Peyer's patch (tissue), 4 donors: ENCODE data around the gene SH3RF3. TPM values are rescaled to one million over a fixed set of nuclear protein-coding genes. Genes with fewer than 3 reads are reported as not detected.

Experiments
- DNase-seq, 3 donors: peaks; one replicate each; pipeline ENCODE4 v3.0.0-alpha.2; 2017 to 2019
- H3K27ac ChIP-seq, 4 donors: fragments of 200-600 bp; sonication (generic); one replicate each; pipeline ENCODE4 v1.5.1; 2016 to 2019
- H3K27me3 ChIP-seq, 2 donors: fragments of 200-600 bp; sonication (generic); one replicate each; pipeline ENCODE4 v1.5.1; 2019
- H3K36me3 ChIP-seq, 3 donors: fragments of 200-600 bp; sonication (generic); one replicate each; pipeline ENCODE4 v1.5.1; 2016 to 2019
- H3K4me1 ChIP-seq, 4 donors: fragments of 200-600 bp; sonication (generic); one replicate each; pipeline ENCODE4 v1.5.1; 2016 to 2019
- H3K4me3 ChIP-seq, 4 donors: fragments of 200-600 bp; sonication (generic); 1 replicate in 3 of 4; 2 replicates in 1 of 4; pipeline ENCODE4 v1.5.1; 2016 to 2019; ENCODE audit warnings: mild to moderate bottlenecking in 1 of 4
- H3K9me3 ChIP-seq, 4 donors: fragments of 200-600 bp; sonication (generic); one replicate each; pipeline ENCODE4 v1.5.1; 2016 to 2019; ENCODE audit warnings: mild to moderate bottlenecking in 1 of 4
- CTCF ChIP-seq, 6 experiments: fragments of 450-650 bp in 4 of 6; fragments of 200-600 bp in 2 of 6; sonication (generic) in 1 of 6; IDR thresholded peaks; one replicate each; pipeline ENCODE4 v1.5.1; 2017 to 2019; ENCODE audit warnings: antibody characterized with exemption in 6 of 6, mild to moderate bottlenecking in 3 of 6, moderate library complexity in 1 of 6
- POLR2A ChIP-seq, 2 donors: fragments of 450-650 bp; IDR thresholded peaks; one replicate each; pipeline ENCODE4 v1.5.1; 2017; ENCODE audit warnings: antibody characterized with exemption in 2 of 2, mild to moderate bottlenecking in 2 of 2, moderate library complexity in 2 of 2
- total RNA-seq, 4 donors: library from RNA; depleted of rRNA; stranded (reverse); fragments of >200 nt; gene quantifications; one replicate each; pipeline ENCODE4 v1.1.0, GENCODE V29; 2016

The SH3RF3 gene
- total RNA-seq, 4 donors from 2014 or later = 1.1 to 5.0 (median 3.3) TPM

GRCh38 chr2:109288544-109289368 lies 159.8 kb downstream of the SH3RF3 start:
- no peak for DNase-seq

GRCh38 chr2:109289504-109290222 lies 160.7 kb downstream of the SH3RF3 start:
- Histone ChIP-seq H3K9me3 (no peaks in the 10 kb centered on the region), H3K27me3 (no peaks in the 10 kb centered on the region), H3K27ac (no peak overlapping the region), H3K36me3 (no peaks in the 10 kb centered on the region), H3K4me3 (no peak overlapping the region), H3K4me1 (peaks cover 0 to 4% (median 0%) of the 10 kb centered on the region in 4 donors)
- DNase-seq = no peak
- TF ChIP-seq POLR2A (IDR thresholded peaks at IDR 0.05) (no peak), CTCF (IDR thresholded peaks at IDR 0.05) (no peak)

More at GRCh38 chr2:109288544-109289368, 159.8 kb downstream of the SH3RF3 start:
- H3K9me3 ChIP-seq = no peaks in the 10 kb centered on the region
- TF ChIP-seq POLR2A (IDR thresholded peaks at IDR 0.05) = no peak
- no peak for TF ChIP-seq CTCF (IDR thresholded peaks at IDR 0.05)
- peaks cover 0 to 8% (median 0%) of the 10 kb centered on the region in 4 donors for H3K4me1 ChIP-seq
- no peak overlapping the region for H3K4me3 ChIP-seq
- H3K36me3 ChIP-seq = no peaks in the 10 kb centered on the region
- no peaks in the 10 kb centered on the region for H3K27me3 ChIP-seq
- no peak overlapping the region for H3K27ac ChIP-seq

GRCh38 chr2:109290887-109291643 lies 162.1 kb downstream of the SH3RF3 start:
- TF ChIP-seq CTCF (IDR thresholded peaks at IDR 0.05) = no peak
- TF ChIP-seq POLR2A (IDR thresholded peaks at IDR 0.05) = no peak
- Histone ChIP-seq H3K4me3 (no peak overlapping the region), H3K27me3 (no peaks in the 10 kb centered on the region)

GRCh38 chr2:109292386-109292785 lies 163.4 kb downstream of the SH3RF3 start:
- no peak for TF ChIP-seq POLR2A (IDR thresholded peaks at IDR 0.05)
- TF ChIP-seq CTCF (IDR thresholded peaks at IDR 0.05) = no peak
- DNase-seq = no peak
- H3K9me3 ChIP-seq = no peaks in the 10 kb centered on the region
- no peaks in the 10 kb centered on the region for H3K4me1 ChIP-seq
- H3K27me3 ChIP-seq = no peaks in the 10 kb centered on the region
- no peak overlapping the region for H3K4me3 ChIP-seq
- H3K36me3 ChIP-seq = no peaks in the 10 kb centered on the region
- no peak overlapping the region for H3K27ac ChIP-seq

More at GRCh38 chr2:109290887-109291643, 162.1 kb downstream of the SH3RF3 start:
- no peaks in the 10 kb centered on the region for H3K9me3 ChIP-seq
- H3K4me1 ChIP-seq = no peaks in the 10 kb centered on the region
- DNase-seq = no peak
- no peaks in the 10 kb centered on the region for H3K36me3 ChIP-seq
- no peak overlapping the region for H3K27ac ChIP-seq

- TF ChIP-seq POLR2A (IDR thresholded peaks at IDR 0.05) = no peak
- TF ChIP-seq CTCF (IDR thresholded peaks at IDR 0.05) = no peak
- Histone ChIP-seq H3K27ac (no peak overlapping the region), H3K27me3 (no peaks in the 10 kb centered on the region), H3K4me1 (no peaks in the 10 kb centered on the region), H3K36me3 (no peaks in the 10 kb centered on the region), H3K9me3 (no peaks in the 10 kb centered on the region), H3K4me3 (no peak overlapping the region)
- no peak for DNase-seq
These were observed 164.7 kb downstream of the SH3RF3 start for GRCh38 chr2:109293663-109294062.
